Stimulated activated CD8-positive, alpha-beta memory T cell treated with anti-CD3 and anti-CD28 coated beads, Interleukin-12 subunit alpha, Interleukin-12 subunit beta, amount 100 ng/mL, for 24 hours (primary cell): Measurements from ENCODE around the gene MAGEC3.

Experiments
- DNase-seq: peaks from one replicate; pipeline ENCODE4 v3.0.0-alpha.2; 2020; ENCODE audit errors: extremely low read depth

MAGEC3 gene

DNA sequence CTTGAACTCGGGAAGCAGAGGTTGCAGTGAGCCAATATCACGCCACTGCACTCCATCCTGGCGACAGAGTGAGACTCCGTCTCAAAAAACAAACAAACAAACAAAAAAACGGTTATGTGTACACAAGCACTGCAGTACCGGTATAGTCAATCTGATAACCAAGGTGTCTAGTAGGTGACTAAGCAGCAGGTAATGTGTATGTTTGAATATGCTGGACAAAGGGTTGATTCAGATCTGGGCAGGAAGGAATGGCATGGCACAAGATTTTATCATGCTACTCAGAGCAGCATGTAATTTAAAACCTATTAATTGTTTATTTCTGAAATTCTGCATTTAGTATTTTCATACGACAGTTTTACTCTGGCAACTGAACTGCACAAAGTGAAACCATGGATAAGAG lies 107.3 kb downstream of the MAGEC3 start:
- no peak for DNase-seq

DNA sequence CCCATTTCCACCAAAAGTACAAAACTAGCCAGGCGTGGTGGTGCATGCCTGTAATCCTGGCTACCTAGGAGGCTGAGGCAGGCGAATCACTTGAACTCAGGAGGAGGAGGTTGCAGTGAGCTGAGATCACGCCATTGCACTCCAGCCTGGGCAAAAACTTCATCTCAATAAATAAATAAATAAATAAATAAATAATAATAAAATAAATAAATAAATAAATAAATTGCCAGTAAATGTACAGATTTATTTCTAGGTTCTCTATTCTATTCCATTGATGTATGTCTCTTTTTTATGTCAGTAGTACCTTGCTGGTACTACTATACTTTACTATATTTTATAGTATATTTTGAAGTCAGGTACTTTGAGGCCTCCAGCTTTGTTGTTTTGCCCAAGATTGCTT lies 109.2 kb downstream of the MAGEC3 start:
- no peak for DNase-seq
